PC-3 (cell line): Measurements from ENCODE around the gene LRP5. TPM values are rescaled to one million over a fixed set of nuclear protein-coding genes. Genes with fewer than 3 reads are reported as not detected.

Experiments
- ATAC-seq: fragments of 200-7000 bp; cut with Tn5 transposase; 2 replicates; pipeline ENCODE4 v1.9.1; 2020; ENCODE audit warnings: mild to moderate bottlenecking, moderate library complexity
- BruUV-seq: library from RNA; stranded (reverse); fragments of 400-500 nt; replicated peaks from 2 replicates; lab custom pipeline; 2021; lab: Mats Ljungman, UMichigan
- CTCF ChIA-PET: fragments of 300-600 bp; sonication (Branson Sonifier 250); formaldehyde crosslinking; loops from one replicate; lab custom pipeline; 2022; ENCODE audit warnings: antibody characterized with exemption; lab: Charles Lee
- POLR2A ChIA-PET: fragments of 300-600 bp; sonication (Branson Sonifier 250); formaldehyde crosslinking; loops from one replicate; lab custom pipeline; 2022; ENCODE audit warnings: antibody characterized with exemption; ENCODE audit not compliant: unreplicated experiment; lab: Charles Lee
- DNase-seq: peaks from one replicate; pipeline ENCODE4 v3.0.0-alpha.2; 2015
- H2AFZ ChIP-seq: fragments of 300-600 bp; sonication (generic); 2 replicates; pipeline ENCODE4 v1.6.0; 2016; ENCODE audit warnings: antibody characterized with exemption, low read length
- H3F3A ChIP-seq: fragments of 300-600 bp; sonication (generic); one replicate; pipeline ENCODE4 v1.6.0; 2017; ENCODE audit warnings: antibody characterized with exemption, low read length, control low read depth, mild to moderate bottlenecking; ENCODE audit not compliant: unreplicated experiment
- H3K27ac ChIP-seq: fragments of 300-600 bp; sonication (generic); 2 replicates; pipeline ENCODE4 v1.5.1; 2016; ENCODE audit warnings: mild to moderate bottlenecking, low read length
- H3K27me3 ChIP-seq: fragments of 300-600 bp; sonication (generic); 2 replicates; pipeline ENCODE4 v1.6.1; 2016; ENCODE audit warnings: low read length, mixed read lengths
- H3K36me3 ChIP-seq: fragments of 300-600 bp; sonication (generic); 2 replicates; pipeline ENCODE4 v1.6.1; 2016; ENCODE audit warnings: low read depth, mixed run types, low read length, mixed read lengths
- H3K4me1 ChIP-seq: fragments of 300-600 bp; sonication (generic); 2 replicates; pipeline ENCODE4 v1.5.1; 2016; ENCODE audit warnings: low read length; ENCODE audit not compliant: insufficient read depth
- H3K4me2 ChIP-seq: fragments of 300-600 bp; sonication (generic); 2 replicates; pipeline ENCODE4 v1.6.0; 2016; ENCODE audit warnings: low read length
- H3K4me3 ChIP-seq: fragments of 300-600 bp; sonication (generic); 2 replicates; pipeline ENCODE4 v1.5.1; 2016; ENCODE audit warnings: mild to moderate bottlenecking, low read length, mixed read lengths
- H3K79me2 ChIP-seq: fragments of 300-600 bp; sonication (generic); 2 replicates; pipeline ENCODE4 v1.6.1; 2017; ENCODE audit warnings: low read length, mixed read lengths
- H3K9ac ChIP-seq: fragments of 300-600 bp; sonication (generic); 2 replicates; pipeline ENCODE4 v1.6.0; 2016; ENCODE audit warnings: mild to moderate bottlenecking, low read length
- H3K9me2 ChIP-seq: fragments of 300-600 bp; sonication (generic); replicated peaks from 2 replicates; pipeline ENCODE4 v1.6.1; 2016; ENCODE audit warnings: mixed run types, low read length, mixed read lengths
- H3K9me3 ChIP-seq: fragments of 300-600 bp; sonication (generic); 2 replicates; pipeline ENCODE4 v1.6.1; 2016; ENCODE audit warnings: low read length, mixed read lengths
- H4K20me1 ChIP-seq: fragments of 300-600 bp; sonication (generic); 2 replicates; pipeline ENCODE4 v1.6.1; 2016; ENCODE audit warnings: low read length, mixed read lengths
- EZH2 ChIP-seq: fragments of 300-600 bp; sonication (generic); IDR thresholded peaks from one replicate; pipeline ENCODE4 v1.6.1; 2017; ENCODE audit warnings: antibody characterized with exemption, mild to moderate bottlenecking, low read length; ENCODE audit not compliant: unreplicated experiment
- EZH2phosphoT487 ChIP-seq: fragments of 300-600 bp; sonication (generic); IDR thresholded peaks from 2 replicates; pipeline ENCODE4 v1.6.1; 2018; ENCODE audit warnings: mild to moderate bottlenecking, antibody characterized with exemption, low read length, borderline replicate concordance
- intact Hi-C: fragments of 100-400 bp; cut with micrococcal nuclease; formaldehyde crosslinking; loops from 2 replicates; pipeline ENCODE4 v1.9.0; 2023
- total RNA-seq: library from RNA; depleted of rRNA; stranded (reverse); fragments of >200 nt; gene quantifications from 2 replicates; pipeline ENCODE4 v1.2.3, GENCODE V29; 2014
- TF ChIP-seq, protein P1 (sequence below): fragments of 300-600 bp; sonication (generic); conservative IDR thresholded peaks from 2 replicates; pipeline ENCODE4 v1.5.1; 2017; ENCODE audit warnings: antibody characterized with exemption, low read depth, mild to moderate bottlenecking, low read length

LRP5 gene
- total RNA-seq, 1 experiment from 2014 or later, result 64.3 TPM

- no peak overlapping the region for H3K4me3 ChIP-seq
- peaks cover 13% of the 10 kb centered on the region for H3K36me3 ChIP-seq
- peaks cover 13% of the 10 kb centered on the region for H3K4me1 ChIP-seq
- CTCF ChIA-PET, result no interaction called here
- intact Hi-C loops, result no loop called here
- H3K9me3 ChIP-seq, result no peaks in the 10 kb centered on the region
- no peak overlapping the region for H3K9ac ChIP-seq
- no peak for DNase-seq
- H4K20me1 ChIP-seq, result no peaks in the 10 kb centered on the region
- no peak for ATAC-seq
- no peak overlapping the region for H2AFZ ChIP-seq
- no TSS peak for BruUV-seq
- POLR2A ChIA-PET, result no interaction called here
- H3K4me2 ChIP-seq, result no peak overlapping the region
- no peak for TF ChIP-seq EZH2phosphoT487
- no peak for TF ChIP-seq EZH2
- TF ChIP-seq, protein P1, sequence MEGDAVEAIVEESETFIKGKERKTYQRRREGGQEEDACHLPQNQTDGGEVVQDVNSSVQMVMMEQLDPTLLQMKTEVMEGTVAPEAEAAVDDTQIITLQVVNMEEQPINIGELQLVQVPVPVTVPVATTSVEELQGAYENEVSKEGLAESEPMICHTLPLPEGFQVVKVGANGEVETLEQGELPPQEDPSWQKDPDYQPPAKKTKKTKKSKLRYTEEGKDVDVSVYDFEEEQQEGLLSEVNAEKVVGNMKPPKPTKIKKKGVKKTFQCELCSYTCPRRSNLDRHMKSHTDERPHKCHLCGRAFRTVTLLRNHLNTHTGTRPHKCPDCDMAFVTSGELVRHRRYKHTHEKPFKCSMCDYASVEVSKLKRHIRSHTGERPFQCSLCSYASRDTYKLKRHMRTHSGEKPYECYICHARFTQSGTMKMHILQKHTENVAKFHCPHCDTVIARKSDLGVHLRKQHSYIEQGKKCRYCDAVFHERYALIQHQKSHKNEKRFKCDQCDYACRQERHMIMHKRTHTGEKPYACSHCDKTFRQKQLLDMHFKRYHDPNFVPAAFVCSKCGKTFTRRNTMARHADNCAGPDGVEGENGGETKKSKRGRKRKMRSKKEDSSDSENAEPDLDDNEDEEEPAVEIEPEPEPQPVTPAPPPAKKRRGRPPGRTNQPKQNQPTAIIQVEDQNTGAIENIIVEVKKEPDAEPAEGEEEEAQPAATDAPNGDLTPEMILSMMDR, result no peak
- H3F3A ChIP-seq, result peaks cover 8% of the 10 kb centered on the region
- no peaks in the 10 kb centered on the region for H3K9me2 ChIP-seq
- H3K79me2 ChIP-seq, result no peaks in the 10 kb centered on the region
- no peak overlapping the region for H3K27ac ChIP-seq
- H3K27me3 ChIP-seq, result no peaks in the 10 kb centered on the region
Observed at GRCh38 chr11:68375337-68375736, 62.9 kb downstream of the LRP5 start.

DNA sequence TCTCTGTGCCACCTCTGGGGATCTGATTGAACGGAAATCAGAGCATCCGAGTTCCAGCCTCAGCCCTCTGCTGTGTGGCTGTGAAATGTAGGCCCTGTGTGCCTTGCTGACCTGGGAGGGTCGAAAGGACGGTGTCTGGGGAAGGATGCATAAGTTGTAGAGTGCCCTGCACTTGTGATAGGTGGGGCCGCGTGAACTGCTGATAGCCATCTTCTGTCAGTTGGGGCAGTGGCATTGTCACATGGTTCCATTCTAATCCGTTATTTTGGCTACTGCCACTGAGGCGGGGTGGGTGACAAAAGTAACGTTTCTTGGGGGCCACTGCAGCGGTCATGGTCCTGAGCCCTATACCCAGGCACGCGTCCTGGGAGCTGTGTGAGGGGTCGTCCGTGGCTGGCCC lies 63.4 kb downstream of the LRP5 start:
- Histone ChIP-seq H3K79me2 (0 out of 2 replicates have a peak, but pooled peaks cover under 1% of the 10 kb centered on the region), H3K9me2 (no peaks in the 10 kb centered on the region), H3K27me3 (no peaks in the 10 kb centered on the region), H3K4me3 (no peak overlapping the region), H3K4me1 (peaks cover 16% of the 10 kb centered on the region), H3K4me2 (no peak overlapping the region), H4K20me1 (no peaks in the 10 kb centered on the region), H3K36me3 (peaks cover 11% of the 10 kb centered on the region), H3K9ac (no peak overlapping the region), H3K27ac (no peak overlapping the region), H2AFZ (no peak overlapping the region), H3K9me3 (no peaks in the 10 kb centered on the region), H3F3A (peaks cover 8% of the 10 kb centered on the region)
- DNase-seq (no peak), ATAC-seq (no peak)
- ChIA-PET POLR2A (no interaction called here), CTCF (no interaction called here)
- BruUV-seq, result no TSS peak
- intact Hi-C loops, result no loop called here
- TF ChIP-seq EZH2, result no peak
- TF ChIP-seq, protein P1, result no peak

GRCh38 chr11:68377389-68377795 lies 65.0 kb downstream of the LRP5 start:
- TF ChIP-seq, protein P1, result no peak
- TF ChIP-seq EZH2, result no peak
- no peak for TF ChIP-seq EZH2phosphoT487
- Histone ChIP-seq H3K27me3 (no peaks in the 10 kb centered on the region), H4K20me1 (no peaks in the 10 kb centered on the region), H2AFZ (no peak overlapping the region), H3K36me3 (0 out of 2 replicates have a peak, but pooled peaks cover 3% of the 10 kb centered on the region), H3K4me1 (peaks cover 27% of the 10 kb centered on the region), H3K4me3 (no peak overlapping the region), H3K4me2 (no peak overlapping the region), H3K9ac (no peak overlapping the region), H3F3A (peaks cover 8% of the 10 kb centered on the region), H3K79me2 (peaks cover 8% of the 10 kb centered on the region), H3K9me3 (no peaks in the 10 kb centered on the region), H3K27ac (no peak overlapping the region), H3K9me2 (no peaks in the 10 kb centered on the region)
- no TSS peak for BruUV-seq
- intact Hi-C loops, result no loop called here
- DNase-seq (no peak), ATAC-seq (no peak)
- ChIA-PET CTCF (no interaction called here), POLR2A (no interaction called here)
